Pulmonary artery endothelial cell (primary cell): ENCODE measurements around the gene LYRM9. TPM values are rescaled to one million over a fixed set of nuclear protein-coding genes. Genes with fewer than 3 reads are reported as not detected.
"Not testable (repeated sequence)": the region's sequence is repeated elsewhere in the genome, so short reads cannot be mapped to it uniquely, and the experiment has no call there.

ENCODE experiments used
- DNase-seq: peaks from one replicate; pipeline ENCODE4 v3.0.0-alpha.2; 2011; ENCODE audit warnings: low read depth, low spot score
- total RNA-seq: library from RNA; depleted of rRNA; stranded (reverse); fragments of >200 nt; gene quantifications from 2 replicates; pipeline ENCODE4 v1.2.3, GENCODE V29; 2014

The LYRM9 gene
- total RNA-seq, 1 donor from 2014 or later, result 5.9 TPM

- no peak for DNase-seq
Measured at GRCh38 chr17:27878776-27879562, 14.2 kb downstream of the LYRM9 start.

GRCh38 chr17:27873746-27874145 is 19.4 kb downstream of the LYRM9 start:
- no peak for DNase-seq

GRCh38 chr17:27873211-27873610 is 20.0 kb downstream of the LYRM9 start:
- no peak for DNase-seq

GRCh38 chr17:27872776-27873175 is 20.4 kb downstream of the LYRM9 start:
- no peak for DNase-seq

GRCh38 chr17:27871407-27871806 is 21.8 kb downstream of the LYRM9 start:
- DNase-seq, result no peak

- no peak for DNase-seq
Measured at GRCh38 chr17:27870345-27870744, 22.8 kb downstream of the LYRM9 start.

GRCh38 chr17:27868565-27868964 is 24.6 kb downstream of the LYRM9 start:
- DNase-seq, result no peak

- DNase-seq, result no peak
Measured at GRCh38 chr17:27862840-27863239, 30.3 kb downstream of the LYRM9 start.

- no peak for DNase-seq
Measured at GRCh38 chr17:27862004-27862403, 31.2 kb downstream of the LYRM9 start.

GRCh38 chr17:27860971-27861664 is 32.0 kb downstream of the LYRM9 start:
- DNase-seq, result no peak

- no peak for DNase-seq
Measured at GRCh38 chr17:27858621-27859305, 34.4 kb downstream of the LYRM9 start.

- no peak for DNase-seq
Measured at GRCh38 chr17:27856676-27857432, 36.3 kb downstream of the LYRM9 start.

- DNase-seq, result no peak
Measured at GRCh38 chr17:27855454-27855853, 37.7 kb downstream of the LYRM9 start.

- DNase-seq, result no peak
Measured at GRCh38 chr17:27854163-27854562, 39.0 kb downstream of the LYRM9 start.

- DNase-seq, result no peak
Measured at GRCh38 chr17:27853091-27853490, 40.1 kb downstream of the LYRM9 start.

GRCh38 chr17:27849474-27850185 is 43.5 kb downstream of the LYRM9 start:
- DNase-seq, result no peak

GRCh38 chr17:27848931-27849330 is 44.2 kb downstream of the LYRM9 start:
- DNase-seq, result no peak

GRCh38 chr17:27846808-27847307 is 46.3 kb downstream of the LYRM9 start:
- not testable (repeated sequence) for DNase-seq

GRCh38 chr17:27846042-27846655 is 47.0 kb downstream of the LYRM9 start:
- no peak for DNase-seq
